ENCODE results near the gene KRTAP3-2.
A peak's percentile ranks its signal among the peaks of the same experiment; 100 is the strongest.
"Not testable (repeated sequence)": the region's sequence is repeated elsewhere in the genome, so short reads cannot be mapped to it uniquely, and the experiment has no call there.

The KRTAP3-2 gene

DNA sequence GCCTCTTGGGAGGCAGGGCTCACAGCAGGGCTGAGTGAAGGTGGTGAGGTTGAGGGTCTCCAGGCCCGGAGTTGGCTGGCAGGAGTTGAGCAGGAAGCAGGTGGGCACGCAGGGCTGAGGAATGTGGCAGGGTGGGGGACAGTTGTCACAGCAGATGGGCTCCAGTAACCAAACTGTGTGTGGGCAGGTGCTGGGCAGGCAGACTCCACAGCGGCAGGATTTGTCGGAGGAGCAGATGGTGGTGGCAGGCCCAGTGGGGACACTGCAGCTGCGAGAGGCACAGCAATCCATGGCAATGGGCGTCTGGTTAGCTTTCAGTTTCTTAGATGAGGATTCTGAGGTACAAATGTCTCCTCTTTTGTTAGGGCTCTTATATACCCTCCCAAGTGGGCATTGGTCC is at the start of gene KRTAP3-2:
Gene KRTAP3-2, minus strand, starts transcription at position 344 of the 400 bp plus-strand sequence. Its CDS starts 53 bp downstream, at position 291.
- DNase-seq; intact Hi-C loops (cut with DNase I): not testable (repeated sequence)

DNA sequence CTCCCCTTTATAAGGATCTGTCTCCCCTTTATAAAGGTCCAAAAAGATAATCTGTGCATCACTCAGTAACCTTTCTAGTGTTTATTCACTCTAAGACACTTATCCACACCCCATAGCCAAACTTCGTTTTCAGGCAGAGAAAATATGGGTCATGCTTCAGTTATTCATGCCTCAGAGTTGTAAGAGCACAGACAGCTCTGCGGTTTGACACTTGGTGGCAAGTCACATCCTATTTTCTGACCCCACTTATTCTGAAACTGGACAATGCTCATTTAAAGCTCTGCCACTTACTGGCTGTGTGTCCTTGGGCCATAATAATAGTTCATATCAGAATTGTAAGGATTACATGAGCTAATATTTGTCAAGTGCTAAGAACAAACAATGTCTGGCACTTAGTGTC is 49.4 kb upstream of the KRTAP3-2 start:
- no peak for DNase-seq
- intact Hi-C loops (cut with DNase I) = no loop called here

DNA sequence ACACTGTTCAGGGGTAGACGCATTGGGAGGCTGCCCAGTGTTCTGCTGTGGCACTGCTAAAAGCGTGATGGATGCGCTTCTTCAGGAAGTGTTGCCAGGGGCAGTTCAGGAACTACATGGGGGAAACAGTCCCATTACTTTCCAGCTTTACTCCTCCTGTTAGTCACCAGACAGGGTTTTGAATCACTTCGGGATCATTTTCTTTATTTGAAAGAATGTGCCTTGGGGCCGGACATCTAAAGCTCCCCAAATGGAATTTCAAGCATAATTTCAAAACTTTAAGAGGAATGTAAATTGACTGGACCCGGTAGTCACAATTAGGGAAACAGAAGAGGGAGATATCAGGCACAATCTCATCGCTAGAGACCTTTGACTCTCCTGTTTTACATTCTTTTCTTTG is 48.7 kb upstream of the KRTAP3-2 start:
- no peak for DNase-seq
- intact Hi-C loops (cut with DNase I) = no loop called here

DNA sequence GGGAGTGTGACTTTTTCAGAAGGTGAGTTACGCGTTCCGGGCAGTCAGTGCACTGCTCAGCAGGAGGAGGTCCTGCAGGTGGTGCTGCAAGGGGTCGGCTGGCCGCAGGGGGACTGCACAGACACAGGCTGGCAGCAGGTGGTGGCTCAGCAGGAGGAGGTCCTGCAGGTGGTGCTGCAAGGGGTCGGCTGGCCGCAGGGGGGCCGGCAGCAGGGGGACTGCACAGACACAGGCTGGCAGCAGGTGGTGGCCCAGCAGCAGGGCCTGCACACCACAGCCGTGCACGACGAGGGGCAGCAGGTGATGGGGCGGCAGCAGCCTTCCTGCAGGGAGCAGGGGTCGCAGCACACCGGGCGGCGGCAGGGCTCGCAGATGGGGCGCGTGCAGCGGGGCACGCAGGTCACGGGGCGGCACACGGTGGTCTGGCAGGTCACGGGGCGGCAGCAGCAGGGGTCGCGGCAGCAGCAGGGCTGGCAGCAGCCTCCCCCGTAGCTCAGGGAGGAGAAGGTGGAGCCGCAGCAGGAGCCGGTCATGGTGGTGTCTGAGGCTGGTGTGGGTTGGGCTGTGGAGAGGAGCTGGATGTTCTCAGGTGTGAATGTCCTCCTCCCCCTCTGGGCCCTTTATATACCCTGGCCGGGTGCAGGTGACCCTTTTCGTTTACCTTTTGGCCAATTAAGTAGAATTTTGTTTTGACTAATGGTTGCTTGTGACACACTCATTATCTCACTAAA is 47.2 kb upstream of the KRTAP3-2 start, which contains the start of gene KRTAP2-1:
Gene KRTAP2-1, minus strand, starts transcription at position 582 of the 731 bp plus-strand sequence. Its CDS starts 49 bp downstream, at position 533.
- DNase-seq; intact Hi-C loops (cut with DNase I): not testable (repeated sequence)

DNA sequence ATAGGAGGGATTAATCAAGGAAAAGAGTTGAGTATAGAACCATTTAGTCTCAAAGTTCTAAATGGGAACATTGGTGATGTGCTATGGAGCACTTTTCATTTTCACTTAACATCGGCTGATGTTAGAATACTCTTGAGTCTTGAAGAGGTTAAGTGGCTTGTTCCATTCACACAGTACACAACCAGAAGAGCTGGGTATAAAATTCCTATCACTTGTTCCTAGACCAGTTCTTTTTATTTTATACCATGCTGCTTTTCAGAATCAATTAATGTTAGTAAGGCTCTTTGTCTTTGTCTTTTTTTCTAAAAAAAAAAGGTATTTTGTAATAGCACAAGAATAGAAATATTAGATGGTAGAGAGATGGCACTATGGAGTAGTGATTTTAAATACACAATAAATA is 43.2 kb upstream of the KRTAP3-2 start:
- DNase-seq = no peak
- intact Hi-C loops (cut with DNase I) = no loop called here

DNA sequence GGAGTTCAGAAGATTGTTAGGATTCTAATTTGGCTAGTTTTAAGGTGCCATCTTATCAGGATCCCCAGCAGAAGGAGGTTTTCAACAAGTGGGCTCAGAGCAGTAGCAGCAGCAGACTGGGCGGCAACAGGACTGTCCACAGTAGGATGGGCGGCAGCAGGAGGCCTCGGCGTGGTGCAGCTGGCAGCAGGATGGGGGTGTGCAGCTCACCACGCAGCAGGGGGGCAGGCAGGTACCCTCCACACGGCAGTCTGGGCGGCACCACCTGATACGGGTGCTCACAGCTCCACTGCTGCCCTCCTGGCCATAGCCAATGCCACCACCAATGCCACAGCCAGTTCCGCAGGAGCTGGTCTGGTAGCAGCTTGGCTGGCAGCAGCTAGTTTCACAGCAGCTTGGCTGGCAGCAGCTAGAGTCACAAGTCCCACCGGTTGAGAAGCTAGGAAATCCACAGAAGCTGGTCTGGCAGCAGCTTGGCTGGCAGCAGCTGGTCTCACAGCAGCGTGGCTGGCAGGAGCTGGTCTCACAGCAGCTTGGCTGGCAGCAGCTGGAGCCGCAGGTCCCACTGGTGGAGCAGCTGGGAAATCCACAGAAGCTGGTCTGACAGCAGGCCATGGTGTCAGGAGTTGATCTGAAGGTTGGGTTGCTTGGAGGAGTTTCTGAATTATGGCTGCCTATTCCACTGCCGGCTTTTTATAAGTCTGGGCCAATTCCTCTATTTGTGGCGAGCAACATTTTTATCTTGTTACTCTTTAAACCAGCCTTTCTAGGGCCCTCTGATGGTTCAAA is 41.3 kb upstream of the KRTAP3-2 start, which contains the start of gene KRTAP1-1:
Gene KRTAP1-1, minus strand, starts transcription at position 668 of the 789 bp plus-strand sequence. Its CDS starts 53 bp downstream, at position 615.
- peak in 8 of 42 donors; percentile 2 to 49 (median 12) for DNase-seq
- intact Hi-C loops (cut with DNase I) = not testable (repeated sequence)

DNA sequence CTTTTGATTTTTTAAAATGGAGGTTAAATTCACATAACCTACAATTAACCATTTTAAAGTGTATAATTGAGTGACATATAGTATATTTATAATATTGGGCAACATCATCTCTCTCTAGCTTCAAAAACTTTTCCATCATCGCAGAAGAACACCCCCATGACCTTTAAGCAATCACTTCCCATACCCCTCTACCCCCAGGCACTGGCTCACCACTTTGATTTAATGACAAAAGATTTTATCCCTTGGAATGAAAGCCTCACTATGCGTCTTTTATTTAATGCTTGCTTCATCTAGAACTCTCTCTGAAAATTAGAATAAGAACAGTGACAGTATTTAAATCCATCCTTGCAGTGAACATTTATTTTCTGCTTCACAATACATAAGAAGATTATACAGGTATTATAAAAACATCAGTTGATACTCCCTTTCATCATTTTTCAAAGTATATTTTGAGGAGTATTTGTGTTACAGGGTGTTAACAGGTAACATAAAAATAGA is 38.2 kb upstream of the KRTAP3-2 start:
- DNase-seq = no peak
- intact Hi-C loops (cut with DNase I) = no loop called here

DNA sequence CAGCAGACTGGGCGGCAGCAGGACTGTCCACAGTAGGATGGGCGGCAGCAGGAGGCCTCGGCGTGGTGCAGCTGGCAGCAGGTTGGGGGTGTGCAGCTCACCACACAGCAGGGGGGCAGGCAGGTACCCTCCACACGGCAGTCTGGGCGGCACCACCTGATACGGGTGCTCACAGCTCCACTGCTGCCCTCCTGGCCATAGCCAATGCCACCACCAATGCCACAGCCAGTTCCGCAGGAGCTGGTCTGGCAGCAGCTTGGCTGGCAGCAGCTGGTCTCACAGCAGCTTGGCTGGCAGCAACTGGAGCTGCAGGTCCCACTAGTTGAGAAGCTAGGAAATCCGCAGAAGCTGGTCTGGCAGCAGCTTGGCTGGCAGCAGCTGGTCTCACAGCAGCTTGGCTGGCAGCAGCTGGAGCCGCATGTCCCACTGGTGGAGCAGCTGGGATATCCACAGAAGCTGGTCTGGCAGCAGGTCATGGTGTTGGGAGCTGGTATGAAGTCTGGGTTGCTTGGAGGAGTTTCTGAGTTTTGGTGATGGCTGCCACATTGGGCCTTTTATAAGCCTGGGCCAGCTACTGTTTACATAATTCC is 34.7 kb upstream of the KRTAP3-2 start, which contains the start of gene KRTAP1-3:
Gene KRTAP1-3, minus strand, starts transcription at position 529 of the 590 bp plus-strand sequence. Its CDS starts 53 bp downstream, at position 476.
- DNase-seq; intact Hi-C loops (cut with DNase I): not testable (repeated sequence)

DNA sequence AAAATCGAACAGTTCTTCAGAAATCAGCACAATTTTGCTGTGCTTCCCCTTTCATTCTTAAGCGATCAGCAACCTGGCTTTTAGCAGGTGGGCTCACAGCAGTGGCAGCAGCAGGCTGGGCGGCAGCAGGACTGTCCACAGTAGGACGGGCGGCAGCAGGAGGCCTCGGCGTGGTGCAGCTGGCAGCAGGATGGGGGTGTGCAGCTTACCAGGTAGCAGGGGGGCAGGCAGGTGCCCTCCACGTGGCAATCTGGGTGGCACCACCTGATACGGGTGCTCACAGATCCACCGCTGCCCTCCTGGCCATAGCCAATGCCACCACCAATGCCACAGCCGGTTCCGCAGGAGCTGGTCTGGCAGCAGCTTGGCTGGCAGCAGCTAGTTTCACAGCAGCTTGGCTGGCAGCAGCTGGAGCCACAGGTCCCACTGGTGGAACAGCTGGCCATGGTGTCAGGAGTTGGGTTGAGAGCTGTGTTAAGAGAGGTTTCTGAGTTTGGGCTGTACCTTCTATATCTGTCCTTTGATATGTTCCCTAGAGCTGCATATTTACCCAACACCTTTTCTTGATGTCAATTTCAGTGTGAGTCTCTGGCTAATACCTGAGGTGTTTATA is 30.0 kb upstream of the KRTAP3-2 start, which contains the start of gene KRTAP1-4:
Gene KRTAP1-4, minus strand, starts transcription at position 563 of the 613 bp plus-strand sequence. Its CDS starts 117 bp downstream, at position 446.
- intact Hi-C loops (cut with DNase I) = no loop called here
- DNase-seq = no peak

DNA sequence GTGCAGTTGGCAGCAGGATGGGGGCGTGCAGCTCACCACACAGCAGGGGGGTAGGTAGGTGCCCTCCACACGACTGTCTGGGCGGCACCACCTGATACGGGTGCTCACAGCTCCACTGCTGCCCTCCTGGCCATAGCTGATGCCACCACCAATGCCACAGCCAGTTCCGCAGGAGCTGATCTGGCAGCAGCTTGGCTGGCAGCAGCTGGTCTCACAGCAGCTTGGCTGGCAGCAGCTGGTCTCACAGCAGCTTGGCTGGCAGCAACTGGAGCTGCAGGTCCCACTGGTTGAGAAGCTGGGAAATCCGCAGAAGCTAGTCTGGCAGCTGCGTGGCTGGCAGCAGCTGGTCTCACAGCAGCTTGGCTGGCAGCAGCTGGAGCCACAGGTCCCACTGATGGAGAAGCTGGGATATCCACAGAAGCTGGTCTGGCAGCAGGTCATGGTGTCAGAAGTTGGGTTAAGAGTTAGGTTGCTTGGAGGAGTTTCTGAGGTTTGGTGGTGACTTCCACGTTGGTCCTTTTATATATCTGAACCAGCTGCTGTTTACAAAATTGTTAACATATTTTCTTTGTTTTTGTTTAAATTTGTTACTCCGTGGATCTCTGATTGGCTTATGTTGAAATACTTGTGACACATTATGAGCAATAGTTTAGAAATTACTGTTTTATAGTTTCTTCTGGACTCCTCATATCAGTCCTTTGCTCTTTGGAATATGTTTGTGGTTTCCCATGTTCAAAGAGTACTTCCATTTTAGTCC is 27.2 kb upstream of the KRTAP3-2 start, which contains the start of gene KRTAP1-5:
Gene KRTAP1-5, minus strand, starts transcription at position 494 of the 757 bp plus-strand sequence. Its CDS starts 53 bp downstream, at position 441.
- intact Hi-C loops (cut with DNase I) = no loop called here
- no peak for DNase-seq

DNA sequence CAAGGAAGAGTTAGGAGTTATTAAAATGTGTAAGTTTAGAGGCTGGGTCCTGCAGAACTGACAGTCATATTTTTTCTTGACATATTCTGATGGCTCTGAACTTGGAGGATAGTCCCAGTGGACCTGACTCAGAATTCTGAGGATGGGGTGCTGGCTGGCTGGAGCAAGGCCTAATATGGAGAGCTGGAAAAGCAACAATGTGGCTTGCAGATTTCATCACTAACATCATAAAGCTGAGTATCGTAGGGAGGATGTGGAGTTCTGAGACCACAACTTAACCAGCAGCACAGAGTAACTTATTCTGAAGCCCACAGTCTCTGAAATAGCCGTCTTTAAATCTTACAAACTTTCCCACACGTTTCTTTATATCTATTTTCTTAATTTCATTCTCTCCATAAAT is 25.0 kb upstream of the KRTAP3-2 start:
- DNase-seq = no peak
- intact Hi-C loops (cut with DNase I) = no loop called here

DNA sequence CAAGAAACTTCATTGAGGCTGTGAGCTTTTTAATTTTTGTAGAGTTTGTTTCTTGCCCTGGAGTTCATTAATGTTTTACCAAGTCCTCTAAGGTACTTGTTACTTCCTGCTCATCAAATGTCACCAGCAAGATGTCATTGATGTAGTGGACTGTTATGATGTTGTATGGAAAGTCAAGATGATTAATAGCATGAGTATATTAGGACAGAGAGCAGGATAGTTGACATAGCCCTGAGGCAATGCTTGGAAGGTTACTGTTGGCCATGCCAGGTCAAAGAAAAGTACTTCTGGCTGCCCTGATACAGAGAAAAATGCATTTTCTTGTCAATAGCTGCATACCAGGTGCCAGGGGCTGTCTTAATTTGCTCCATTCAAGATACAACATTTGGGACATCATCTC is 20.6 kb upstream of the KRTAP3-2 start:
- intact Hi-C loops (cut with DNase I) = no loop called here
- no peak for DNase-seq

DNA sequence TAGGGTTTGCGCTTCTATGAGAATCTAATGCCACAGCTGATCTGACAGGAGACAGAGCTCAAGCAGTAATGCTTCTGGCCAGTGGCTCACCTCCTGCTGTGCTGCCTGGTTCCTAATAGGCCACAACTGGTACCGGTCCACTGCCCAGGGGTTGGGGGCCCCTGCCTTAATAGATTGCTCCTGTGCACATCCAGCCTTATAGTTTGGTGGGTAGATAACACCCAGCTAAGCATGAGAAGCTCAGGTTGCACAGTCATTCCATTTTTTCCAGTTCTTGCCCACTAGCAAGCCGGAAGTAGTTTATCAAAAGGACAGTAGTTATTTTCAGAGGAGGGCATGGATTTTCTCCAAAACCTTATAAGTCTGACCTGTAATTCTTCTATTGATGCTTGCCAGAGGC is 19.7 kb upstream of the KRTAP3-2 start:
- DNase-seq = no peak
- intact Hi-C loops (cut with DNase I) = no loop called here

DNA sequence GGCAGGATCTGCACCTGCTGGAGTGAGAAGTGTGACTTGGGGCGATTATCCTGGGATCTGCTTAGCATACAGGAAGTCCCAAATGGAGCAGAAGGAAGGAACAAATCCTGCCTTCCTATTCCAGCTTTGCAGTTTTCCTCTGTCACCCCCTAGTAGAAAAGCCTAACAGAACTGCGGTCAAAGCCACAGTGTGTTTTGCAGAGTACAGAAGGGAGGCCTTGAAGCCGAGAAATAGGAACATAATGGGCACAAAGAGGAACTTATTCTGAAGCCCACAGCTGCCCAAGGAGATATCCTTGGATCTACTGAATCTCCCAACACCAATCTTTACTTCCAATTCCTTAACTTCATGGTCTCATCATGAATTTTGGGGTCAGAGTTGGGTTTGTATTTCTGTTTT is 18.8 kb upstream of the KRTAP3-2 start:
- DNase-seq = no peak
- intact Hi-C loops (cut with DNase I) = no loop called here

DNA sequence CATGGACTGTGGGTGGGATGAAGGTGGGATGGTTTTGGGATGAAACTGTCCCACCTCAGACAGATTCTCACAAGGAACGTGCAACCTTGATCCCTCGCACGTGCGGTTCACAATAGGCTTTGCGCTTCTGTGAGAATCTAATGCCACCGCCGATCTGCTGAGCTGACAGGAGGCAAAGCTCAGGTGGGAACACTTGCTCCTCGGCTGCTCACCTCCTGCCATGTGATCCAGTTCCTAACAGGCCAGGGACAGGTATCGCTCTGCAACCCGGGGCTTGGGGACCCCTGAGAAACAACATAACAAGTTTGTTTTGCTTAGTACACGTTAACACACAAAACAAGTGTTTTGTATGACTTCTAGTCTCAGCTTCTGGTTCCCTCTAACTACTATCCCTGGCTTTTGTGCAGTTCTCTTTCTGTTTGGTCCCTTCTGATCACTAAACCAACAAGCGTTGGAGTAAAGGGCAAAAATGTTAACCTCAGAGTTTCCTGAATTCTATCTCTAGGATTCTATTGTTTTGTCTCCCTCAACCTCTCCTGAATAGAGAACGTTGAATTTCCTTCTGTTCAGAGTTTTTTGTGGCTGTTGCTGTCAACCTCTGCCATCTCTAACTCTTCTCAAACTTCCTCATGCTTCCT is 17.0 kb upstream of the KRTAP3-2 start:
- no peak for DNase-seq
- intact Hi-C loops (cut with DNase I) = no loop called here

DNA sequence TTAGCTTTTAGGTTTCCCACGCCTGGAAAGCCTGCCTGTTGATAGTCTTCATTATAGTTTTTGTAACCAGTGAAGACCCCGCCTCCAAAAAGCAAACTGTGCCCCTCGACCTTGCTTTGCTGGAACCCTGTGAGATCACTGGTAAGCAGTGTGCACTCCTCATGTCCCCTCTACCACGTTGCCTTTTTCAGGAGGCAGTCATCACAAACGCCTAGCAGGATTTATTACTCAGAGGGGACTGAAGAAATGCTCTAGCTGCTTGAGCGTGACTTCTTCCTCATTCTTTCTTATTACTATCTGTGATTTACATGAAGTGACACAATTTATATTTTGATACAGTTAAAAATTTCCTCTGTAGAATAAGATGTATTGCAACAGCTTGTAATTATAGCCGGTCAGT is 15.7 kb upstream of the KRTAP3-2 start:
- DNase-seq = no peak
- intact Hi-C loops (cut with DNase I) = no loop called here

DNA sequence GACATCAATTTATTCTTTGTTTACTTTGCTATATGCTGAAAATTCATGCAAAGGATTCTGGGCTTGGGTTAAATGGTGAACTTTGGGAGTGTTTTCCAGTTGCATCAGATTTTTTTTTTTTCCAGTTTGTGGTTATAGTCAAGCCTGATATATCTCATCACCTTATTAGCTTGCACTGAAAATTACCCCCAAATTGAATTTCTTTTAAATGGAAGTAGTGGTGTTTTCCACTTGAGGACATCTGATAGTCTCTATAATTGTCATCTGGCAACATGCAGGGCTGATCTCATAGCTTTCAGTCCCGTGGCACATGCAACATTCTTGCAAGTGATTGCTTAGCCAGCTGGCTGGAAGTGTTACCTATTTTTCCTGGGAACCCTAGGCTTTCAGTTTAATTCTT is 13.9 kb upstream of the KRTAP3-2 start:
- no peak for DNase-seq
- intact Hi-C loops (cut with DNase I) = no loop called here

DNA sequence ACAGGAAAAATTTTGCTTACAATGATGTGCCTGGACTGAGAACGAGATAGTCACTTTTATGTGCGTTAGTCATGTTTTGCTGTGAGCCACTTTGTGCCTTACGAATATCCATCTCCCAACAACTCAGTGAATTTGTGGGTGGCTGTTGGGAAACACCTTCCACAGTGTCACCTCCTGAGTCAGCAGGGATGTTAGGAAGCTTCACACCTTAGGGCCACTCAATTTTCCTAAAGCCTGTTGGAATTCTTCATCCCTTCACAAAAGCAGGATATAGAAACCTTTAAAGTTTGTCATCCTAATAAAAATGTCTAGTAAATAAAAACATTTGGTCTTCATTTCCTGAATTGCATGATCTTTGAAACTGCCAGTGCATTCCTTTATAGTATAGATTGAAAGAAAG is 13.5 kb upstream of the KRTAP3-2 start:
- intact Hi-C loops (cut with DNase I) = no loop called here
- no peak for DNase-seq
